Psoas muscle (tissue), 8 donors: ENCODE data around the gene TSHZ2. TPM values are rescaled to one million over a fixed set of nuclear protein-coding genes. Genes with fewer than 3 reads are reported as not detected.

Experiments
- ATAC-seq, 4 donors: fragments of 200-7000 bp; cut with Tn5 transposase; one replicate each; pipeline ENCODE4 v1.9.1; 2020; ENCODE audit warnings: moderate library complexity in 3 of 4, mild to moderate bottlenecking in 2 of 4
- DNase-seq, 2 donors: peaks; one replicate each; pipeline ENCODE4 v3.0.0-alpha.2; 2020
- H3K27ac ChIP-seq: fragments of 200-600 bp; one replicate; pipeline ENCODE4 v1.8.0; 2022
- H3K27me3 ChIP-seq, 3 donors: fragments of 200-600 bp in 1 of 3; one replicate each; pipeline versions ENCODE4 v1.6.1 to v1.8.0; 2013 to 2022; ENCODE audit warnings: low read length in 2 of 3, mild to moderate bottlenecking in 2 of 3, moderate library complexity in 1 of 3; ENCODE audit not compliant: insufficient read depth in 3 of 3
- H3K36me3 ChIP-seq, 2 donors: fragments of 200-600 bp in 1 of 2; one replicate each; pipeline versions ENCODE4 v1.6.1 to v1.8.0; 2013 to 2022; ENCODE audit warnings: low read depth in 1 of 2, mild to moderate bottlenecking in 1 of 2, moderate library complexity in 1 of 2; ENCODE audit not compliant: insufficient read depth in 1 of 2
- H3K4me1 ChIP-seq: fragments of 200-600 bp; one replicate; pipeline ENCODE4 v1.8.0; 2022
- H3K4me3 ChIP-seq: fragments of 200-600 bp; one replicate; pipeline ENCODE4 v1.8.0; 2022; ENCODE audit warnings: mild to moderate bottlenecking
- H3K9me3 ChIP-seq: fragments of 200-600 bp; one replicate; pipeline ENCODE4 v1.8.0; 2022
- WGBS, 3 donors: extraction: QIAGEN DNeasy Blood & Tissue Kit; methylation state at CpG; one replicate each; pipeline versions ENCODE4 v1.1.6 to v1.1.7; 2013; 5-methylcytosine and 5-hydroxymethylcytosine counted together
- intact Hi-C, 2 donors: fragments of 100-400 bp; cut with DNase I; formaldehyde crosslinking; loops; one replicate each; pipeline versions ENCODE4 v1.11.0 to v1.14.2; 2022
- polyA plus RNA-seq, 3 donors: library from polyadenylated mRNA; stranded (reverse); fragments of 200-250 nt; gene quantifications; one replicate each; pipeline ENCODE4 v1.2.3, GENCODE V29; 2013
- total RNA-seq, 4 donors: library from RNA; stranded (reverse); fragmentation: NEBNext Ultra II Directional in 2 of 4; extraction: Animal tissue kit (Norgen Biotek cat#: 25700) in 2 of 4; gene quantifications; one replicate each; pipeline versions ENCODE4 v1.2.1 to v1.2.4, GENCODE V29; 2021 to 2023
- TF ChIP-seq, protein P1 (sequence below): fragments of 200-600 bp; IDR thresholded peaks from one replicate; pipeline ENCODE4 v1.8.0; 2022; ENCODE audit warnings: antibody characterized with exemption
- donor health status: healthy with polysubstance abuse.
- donor health status: DM: no; HTN: no; CAD: no; lungs with moderate emphysema.
- donor health status: Bipolar disorder and iron deficiency.
- donor health status: healthy.
- donor health status: DM: yes; HTN: yes; CAD: no.
- donor health status: DM: no; HTN: no; CAD: no.
- donor health status: DM: no; HTN: no; CAD: no.
- donor health status: DM: yes; HTN: yes; CAD: no.

TSHZ2 gene
- total and polyA plus RNA-seq, 7 donors: 0.39 to 7.5 (median 1.9) TPM

DNA sequence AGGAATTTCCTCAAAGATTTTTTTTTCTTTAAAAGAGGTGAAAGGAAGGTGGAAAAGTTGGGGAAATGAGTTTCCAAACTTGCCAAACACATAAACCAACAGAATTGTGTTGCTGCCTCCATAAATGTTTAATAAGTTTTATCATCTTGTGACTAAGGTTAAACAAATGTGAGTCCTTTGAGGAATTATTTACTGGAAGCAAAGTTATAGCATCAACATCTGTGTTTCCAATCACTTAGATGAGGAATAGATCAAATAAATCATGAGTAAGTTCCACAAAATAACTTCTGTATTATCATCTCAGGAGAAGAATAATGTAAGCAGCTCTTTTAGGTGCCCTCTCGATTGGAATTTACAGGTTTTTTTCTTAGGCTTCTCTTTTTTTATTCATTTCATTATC lies 20.5 kb downstream of the TSHZ2 start:
- H3K27me3 ChIP-seq: peaks cover 0 to 4% (median 0%) of the 10 kb centered on the region in 3 donors
- WGBS, 3 donors: 37 to 46% (median 38%) methylated on average over 1 of the region's 1 CpG
- no peaks in the 10 kb centered on the region for H3K36me3 ChIP-seq
- no peak for ATAC-seq
- H3K4me1 ChIP-seq: no peaks in the 10 kb centered on the region
- intact Hi-C loops: no loop called here
- TF ChIP-seq, protein P1, sequence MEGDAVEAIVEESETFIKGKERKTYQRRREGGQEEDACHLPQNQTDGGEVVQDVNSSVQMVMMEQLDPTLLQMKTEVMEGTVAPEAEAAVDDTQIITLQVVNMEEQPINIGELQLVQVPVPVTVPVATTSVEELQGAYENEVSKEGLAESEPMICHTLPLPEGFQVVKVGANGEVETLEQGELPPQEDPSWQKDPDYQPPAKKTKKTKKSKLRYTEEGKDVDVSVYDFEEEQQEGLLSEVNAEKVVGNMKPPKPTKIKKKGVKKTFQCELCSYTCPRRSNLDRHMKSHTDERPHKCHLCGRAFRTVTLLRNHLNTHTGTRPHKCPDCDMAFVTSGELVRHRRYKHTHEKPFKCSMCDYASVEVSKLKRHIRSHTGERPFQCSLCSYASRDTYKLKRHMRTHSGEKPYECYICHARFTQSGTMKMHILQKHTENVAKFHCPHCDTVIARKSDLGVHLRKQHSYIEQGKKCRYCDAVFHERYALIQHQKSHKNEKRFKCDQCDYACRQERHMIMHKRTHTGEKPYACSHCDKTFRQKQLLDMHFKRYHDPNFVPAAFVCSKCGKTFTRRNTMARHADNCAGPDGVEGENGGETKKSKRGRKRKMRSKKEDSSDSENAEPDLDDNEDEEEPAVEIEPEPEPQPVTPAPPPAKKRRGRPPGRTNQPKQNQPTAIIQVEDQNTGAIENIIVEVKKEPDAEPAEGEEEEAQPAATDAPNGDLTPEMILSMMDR: no peak
- H3K4me3 ChIP-seq: no peak overlapping the region
- no peak for DNase-seq
- H3K27ac ChIP-seq: no peak overlapping the region
- no peaks in the 10 kb centered on the region for H3K9me3 ChIP-seq

DNA sequence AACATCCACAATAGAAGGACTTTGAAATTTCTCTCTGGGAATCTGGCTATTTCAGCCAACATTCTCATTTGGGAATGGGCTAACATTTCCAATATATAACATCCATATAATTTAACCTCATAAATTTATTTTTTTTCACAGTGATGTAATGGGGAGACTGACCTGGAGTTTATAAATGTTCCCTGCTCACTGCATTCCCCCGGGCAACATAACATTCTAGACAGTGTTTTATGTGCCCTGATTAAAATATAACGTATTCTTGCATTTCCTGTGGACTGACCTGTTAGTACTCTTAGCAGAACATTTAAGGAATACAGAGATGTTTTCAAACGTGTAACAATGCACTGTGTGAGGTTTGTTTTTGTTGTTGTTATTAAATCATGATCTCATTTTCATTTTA lies 20.9 kb downstream of the TSHZ2 start:
- no peak overlapping the region for H3K27ac ChIP-seq
- intact Hi-C loops: no loop called here
- H3K36me3 ChIP-seq: no peaks in the 10 kb centered on the region
- 7 to 9% (median 8%) methylated on average over 3 of the region's 3 CpGs for WGBS, 3 donors
- no peaks in the 10 kb centered on the region for H3K9me3 ChIP-seq
- H3K4me3 ChIP-seq: no peak overlapping the region
- peaks cover 0 to 4% (median 0%) of the 10 kb centered on the region in 3 donors for H3K27me3 ChIP-seq
- ATAC-seq (no peak), DNase-seq (no peak)
- TF ChIP-seq, protein P1: no peak
- H3K4me1 ChIP-seq: no peaks in the 10 kb centered on the region

DNA sequence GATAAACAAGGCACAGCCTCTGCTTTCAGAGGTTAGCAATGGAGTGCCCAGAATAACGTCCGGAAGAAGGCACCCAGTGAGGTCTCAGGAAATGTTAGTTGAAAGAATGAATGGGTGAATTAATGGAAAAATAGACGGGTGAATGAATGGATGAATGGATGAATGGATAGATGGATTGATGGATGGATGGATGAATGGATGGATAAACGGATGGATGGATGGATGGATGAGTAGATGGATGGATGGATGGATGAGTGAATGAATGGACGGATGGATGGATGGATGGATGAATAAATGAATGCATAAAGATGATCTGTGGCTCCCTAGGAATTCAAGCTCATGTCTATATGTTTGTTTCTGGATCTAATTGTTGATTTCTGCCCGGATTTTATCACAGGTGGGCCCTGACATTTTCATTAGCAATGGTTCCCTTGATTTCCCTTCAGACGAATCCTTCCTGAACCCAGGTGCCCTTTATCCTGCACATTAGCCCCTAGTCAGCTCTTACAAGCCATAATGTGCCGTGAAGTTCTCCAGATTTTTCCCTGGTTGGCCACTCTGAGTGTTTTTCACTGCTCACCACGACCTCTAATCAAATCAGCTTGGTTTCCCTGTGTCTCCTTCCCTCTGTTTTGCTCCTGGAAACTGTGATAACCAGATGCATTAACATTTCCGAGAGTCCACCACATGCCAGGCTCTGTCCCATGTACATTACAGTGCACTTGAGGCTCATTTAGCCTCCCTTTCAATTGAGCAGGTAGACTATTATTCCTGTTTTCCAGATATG lies 22.2 kb downstream of the TSHZ2 start:
- TF ChIP-seq, protein P1: no peak

DNA sequence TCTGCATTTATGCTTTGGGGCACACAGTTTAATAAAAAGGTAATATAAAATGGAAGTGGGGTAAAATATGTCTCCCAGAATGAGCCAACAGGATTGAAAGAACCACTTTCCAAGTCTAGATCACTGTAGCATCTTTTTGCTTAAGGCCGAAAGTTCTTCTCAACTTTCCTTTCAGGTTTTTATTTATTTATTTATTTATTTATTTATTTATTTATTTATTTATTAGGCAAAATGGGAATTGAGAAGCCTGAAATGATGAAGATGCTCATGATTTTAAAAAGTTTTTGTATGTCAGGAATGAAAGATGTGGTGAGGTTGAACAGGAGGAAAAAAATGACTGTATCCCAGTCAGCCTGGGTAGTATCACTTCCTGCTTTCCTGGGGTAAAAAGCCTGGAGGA lies 24.0 kb downstream of the TSHZ2 start:
- no peaks in the 10 kb centered on the region for H3K9me3 ChIP-seq
- no peaks in the 10 kb centered on the region for H3K36me3 ChIP-seq
- TF ChIP-seq, protein P1: no peak
- WGBS, 3 donors: 93 to 94% (median 94%) methylated on average over 1 of the region's 1 CpG
- no peak overlapping the region for H3K4me3 ChIP-seq
- ATAC-seq (no peak), DNase-seq (no peak)
- H3K27ac ChIP-seq: no peak overlapping the region
- intact Hi-C loops: no loop called here
- H3K4me1 ChIP-seq: no peaks in the 10 kb centered on the region
- H3K27me3 ChIP-seq: no peaks in the 10 kb centered on the region

More for the DNA sequence above, 22.2 kb downstream of the TSHZ2 start:
- H3K4me1 ChIP-seq: no peaks in the 10 kb centered on the region
- H3K27ac ChIP-seq: no peak overlapping the region
- WGBS, 3 donors: 63 to 66% (median 66%) methylated on average over 10 of the region's 10 CpGs
- no peaks in the 10 kb centered on the region for H3K36me3 ChIP-seq
- H3K4me3 ChIP-seq: no peak overlapping the region
- peaks cover 0 to 4% (median 0%) of the 10 kb centered on the region in 3 donors for H3K27me3 ChIP-seq
- intact Hi-C loops: no loop called here
- no peak for ATAC-seq
- no peaks in the 10 kb centered on the region for H3K9me3 ChIP-seq
- DNase-seq: no peak
